Heart right ventricle (tissue), 16 donors: Measurements from ENCODE around the gene KIF5C. TPM values are rescaled to one million over a fixed set of nuclear protein-coding genes. Genes with fewer than 3 reads are reported as not detected.
A peak's percentile ranks its signal among the peaks of the same experiment; 100 is the strongest.

Experiments used
- ATAC-seq, 8 donors: fragments of 200-7000 bp; cut with Tn5 transposase; one replicate each; pipeline ENCODE4 v1.9.1; 2020; ENCODE audit warnings: mild to moderate bottlenecking in 8 of 8, moderate library complexity in 8 of 8, moderate number of reproducible peaks in 1 of 8
- DNase-seq, 2 donors: peaks; one replicate each; pipeline ENCODE4 v3.0.0-alpha.2; 2020
- H3K27ac ChIP-seq, 10 donors: fragments of 200-600 bp; sonication (generic) in 2 of 10; one replicate each; pipeline versions ENCODE4 v1.5.0 to v1.8.0; 2020 to 2022; ENCODE audit warnings: mild to moderate bottlenecking in 3 of 10
- H3K27me3 ChIP-seq, 7 donors: fragments of 200-600 bp; one replicate each; pipeline ENCODE4 v1.8.0; 2021 to 2022; ENCODE audit warnings: mild to moderate bottlenecking in 2 of 7
- H3K36me3 ChIP-seq, 9 donors: fragments of 200-600 bp; sonication (generic) in 1 of 9; one replicate each; pipeline versions ENCODE4 v1.5.0 to v1.8.0; 2020 to 2022; ENCODE audit warnings: mild to moderate bottlenecking in 2 of 9
- H3K4me1 ChIP-seq, 9 donors: fragments of 200-600 bp; sonication (generic) in 1 of 9; one replicate each; pipeline versions ENCODE4 v1.5.0 to v1.8.0; 2020 to 2022; ENCODE audit warnings: mild to moderate bottlenecking in 4 of 9
- H3K4me3 ChIP-seq, 10 donors: fragments of 200-600 bp; sonication (generic) in 2 of 10; one replicate each; pipeline versions ENCODE4 v1.5.0 to v1.8.0; 2020 to 2022; ENCODE audit warnings: mild to moderate bottlenecking in 7 of 10, moderate library complexity in 2 of 10
- H3K9me3 ChIP-seq, 11 donors: fragments of 200-600 bp in 10 of 11; sonication (generic) in 2 of 11; one replicate each; pipeline versions ENCODE4 v1.5.0 to v1.8.0; 2013 to 2022; ENCODE audit warnings: mild to moderate bottlenecking in 2 of 11, control low read depth in 1 of 11, moderate library complexity in 1 of 11
- WGBS, 2 donors: extraction: QIAGEN DNeasy Blood & Tissue Kit; methylation state at CpG; one replicate each; pipeline ENCODE4 v1.1.7; 2013; ENCODE audit warnings: inconsistent platforms in 1 of 2; 5-methylcytosine and 5-hydroxymethylcytosine counted together
- intact Hi-C, 10 donors: fragments of 100-400 bp; cut with DNase I; formaldehyde crosslinking; loops; one replicate each; pipeline versions ENCODE4 v1.11.1 to v1.14.2; 2022
- polyA plus RNA-seq, 2 donors: library from polyadenylated mRNA; stranded (reverse); fragments of 200-250 nt; gene quantifications; one replicate each; pipeline ENCODE4 v1.2.3, GENCODE V29; 2013
- total RNA-seq, 10 donors: library from RNA; stranded (reverse); fragmentation: NEBNext Ultra II Directional in 3 of 10; extraction: Animal tissue kit (Norgen Biotek cat#: 25700) in 3 of 10; gene quantifications; one replicate each; pipeline versions ENCODE4 v1.2.1 to v1.2.4, GENCODE V29; 2021 to 2023
- TF ChIP-seq, protein P1 (sequence below), 9 donors: fragments of 200-600 bp; sonication (generic) in 2 of 9; IDR thresholded peaks; one replicate each; pipeline versions ENCODE4 v1.5.0 to v1.8.0; 2021 to 2022; ENCODE audit warnings: antibody characterized with exemption in 9 of 9, mild to moderate bottlenecking in 5 of 9, moderate library complexity in 1 of 9
- donor health status: Arrhythmogenic right ventricular cardiomyopathy.
- donor health status: ischemic (EF 13 %, LVEDD 7.1; RV severe dilation, severe dysfunction).
- donor health status: healthy with polysubstance abuse.
- donor health status: DM: no; HTN: yes; CAD: no.
- donor health status: DM: no; HTN: no; CAD: no.
- donor health status: ischemic (EF 25% LVEDD 6.9; RV normal size, moderate dysfunction).
- donor health status: ischemic (EF 25% LVEDD 5.7; RV mildly dilated, moderate dysfunction).
- donor health status: healthy.
- donor health status: DM: yes; HTN: yes; CAD: no.
- donor health status: Ischemic cardiomyopathy.
- donor health status: ischemic (EF 35%, LVEDD 5.7; RV mildly dilated, moderate dysfunction).
- donor health status: nonischemic (EF 11% LVEDD 7.7; RV severe dilation, severe dysfunction).
- donor health status: DM: yes; HTN: yes; CAD: no.
- donor health status: PGD.
- donor health status: ischemic (EF 29% LVEDD 5.4; RV normal size, mild dysfunction).
- donor health status: nonischemic (EF 23%, LVEDD 6.1; RV moderate dilation, normal function).

Gene KIF5C
- total and polyA plus RNA-seq, 12 donors, result 0.21 to 0.94 (median 0.42) TPM

DNA sequence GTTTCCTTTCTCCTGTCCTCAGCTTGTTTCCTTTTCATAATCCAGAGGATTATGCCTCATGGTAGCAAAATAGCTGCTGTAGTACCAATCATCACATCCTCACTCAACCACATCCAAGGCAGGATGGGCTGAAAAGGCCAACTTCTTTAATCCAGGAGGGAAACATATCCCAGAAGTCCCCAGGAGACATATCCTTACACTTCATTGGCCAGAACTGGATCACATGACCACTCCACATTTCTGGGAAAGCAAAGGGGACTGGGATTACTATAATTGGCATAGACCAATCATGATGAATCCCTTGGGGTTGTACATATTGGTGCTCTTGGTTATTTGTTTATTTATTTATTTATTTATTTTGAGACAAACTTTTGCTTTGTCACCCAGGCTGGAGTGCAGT, 109.4 kb downstream of the KIF5C start:
- H3K4me1 ChIP-seq, result no peaks in the 10 kb centered on the region
- ATAC-seq (no peak), DNase-seq (no peak)
- H3K27ac ChIP-seq, result no peak overlapping the region
- no peaks in the 10 kb centered on the region for H3K36me3 ChIP-seq
- H3K27me3 ChIP-seq, result peaks cover 0 to 7% (median 0%) of the 10 kb centered on the region in 7 donors
- TF ChIP-seq, protein P1, sequence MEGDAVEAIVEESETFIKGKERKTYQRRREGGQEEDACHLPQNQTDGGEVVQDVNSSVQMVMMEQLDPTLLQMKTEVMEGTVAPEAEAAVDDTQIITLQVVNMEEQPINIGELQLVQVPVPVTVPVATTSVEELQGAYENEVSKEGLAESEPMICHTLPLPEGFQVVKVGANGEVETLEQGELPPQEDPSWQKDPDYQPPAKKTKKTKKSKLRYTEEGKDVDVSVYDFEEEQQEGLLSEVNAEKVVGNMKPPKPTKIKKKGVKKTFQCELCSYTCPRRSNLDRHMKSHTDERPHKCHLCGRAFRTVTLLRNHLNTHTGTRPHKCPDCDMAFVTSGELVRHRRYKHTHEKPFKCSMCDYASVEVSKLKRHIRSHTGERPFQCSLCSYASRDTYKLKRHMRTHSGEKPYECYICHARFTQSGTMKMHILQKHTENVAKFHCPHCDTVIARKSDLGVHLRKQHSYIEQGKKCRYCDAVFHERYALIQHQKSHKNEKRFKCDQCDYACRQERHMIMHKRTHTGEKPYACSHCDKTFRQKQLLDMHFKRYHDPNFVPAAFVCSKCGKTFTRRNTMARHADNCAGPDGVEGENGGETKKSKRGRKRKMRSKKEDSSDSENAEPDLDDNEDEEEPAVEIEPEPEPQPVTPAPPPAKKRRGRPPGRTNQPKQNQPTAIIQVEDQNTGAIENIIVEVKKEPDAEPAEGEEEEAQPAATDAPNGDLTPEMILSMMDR (IDR thresholded peaks at IDR 0.05), result no peak
- H3K4me3 ChIP-seq, result no peak overlapping the region
- intact Hi-C loops, result loop anchor here in 2 of 10 donors (10.0 kb wide), 3 partner anchors 420 to 1930 kb away; no protein-coding TSS in a partner anchor
- H3K9me3 ChIP-seq, result no peaks in the 10 kb centered on the region

DNA sequence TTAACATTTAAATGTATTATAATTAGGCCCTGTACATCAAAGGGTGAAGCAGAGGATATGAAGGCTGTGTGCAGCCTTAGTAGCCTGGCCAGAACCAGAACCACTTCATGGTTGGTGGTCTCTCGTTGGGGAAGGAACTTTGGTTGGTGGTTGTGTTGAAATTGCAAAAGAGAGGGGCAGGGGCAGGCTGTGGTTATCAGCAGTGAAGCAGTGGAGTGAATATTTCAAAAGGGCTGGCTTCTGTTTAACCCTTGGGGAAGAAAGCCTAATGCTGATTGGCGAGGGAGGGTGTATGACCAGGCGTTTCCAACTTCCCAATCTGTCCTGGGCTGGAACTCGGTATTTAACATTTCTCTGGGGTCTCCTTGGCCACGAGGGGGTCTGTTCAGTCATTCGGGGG, 112.3 kb downstream of the KIF5C start:
- TF ChIP-seq, protein P1 (IDR thresholded peaks at IDR 0.05), result no peak
- Histone ChIP-seq H3K9me3 (no peaks in the 10 kb centered on the region), H3K4me1 (no peaks in the 10 kb centered on the region), H3K27me3 (peaks cover 0 to 7% (median 0%) of the 10 kb centered on the region in 7 donors), H3K36me3 (no peaks in the 10 kb centered on the region), H3K4me3 (no peak overlapping the region), H3K27ac (no peak overlapping the region)
- 79 to 81% methylated on average over 6 of the region's 6 CpGs for WGBS, 2 donors
- ATAC-seq, result no peak
- no peak for DNase-seq
- intact Hi-C loops, result loop anchor here in 7 of 10 donors (2.0 to 10.0 kb wide), 9 partner anchors 345 to 1932 kb away; partner anchors contain the start of gene EPC2 (in 3 of the 7)

DNA sequence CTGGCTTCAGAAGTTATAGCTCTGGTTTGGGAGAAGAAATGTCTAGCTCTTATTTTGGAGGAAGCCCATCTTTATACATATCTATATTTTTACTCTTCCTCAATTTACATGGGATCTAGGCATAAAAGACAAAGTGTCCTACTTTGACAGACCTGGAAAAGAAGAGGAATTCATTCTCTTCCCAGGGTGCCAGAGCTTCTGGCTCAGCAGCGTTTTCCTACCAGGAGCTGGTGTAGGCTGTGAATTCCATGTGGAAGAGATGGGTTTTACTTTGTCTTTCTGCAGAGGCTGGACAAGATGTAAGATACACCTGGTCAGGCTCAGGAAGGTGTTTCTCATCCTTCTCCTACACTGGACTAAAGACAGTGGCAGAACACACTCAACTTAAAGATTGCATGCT, 113.3 kb downstream of the KIF5C start:
- Histone ChIP-seq H3K4me1 (no peaks in the 10 kb centered on the region), H3K27me3 (peaks cover 0 to 7% (median 0%) of the 10 kb centered on the region in 7 donors), H3K27ac (no peak overlapping the region), H3K36me3 (no peaks in the 10 kb centered on the region), H3K4me3 (no peak overlapping the region), H3K9me3 (no peaks in the 10 kb centered on the region)
- DNase-seq (no peak), ATAC-seq (no peak)
- intact Hi-C loops, result loop anchor here in 6 of 10 donors (5.0 to 10.0 kb wide), 8 partner anchors 346 to 1934 kb away; partner anchors contain the start of gene EPC2 (in 3 of the 6)
- 82 to 88% methylated on average over 1 of the region's 1 CpG for WGBS, 2 donors
- TF ChIP-seq, protein P1 (IDR thresholded peaks at IDR 0.05), result no peak

DNA sequence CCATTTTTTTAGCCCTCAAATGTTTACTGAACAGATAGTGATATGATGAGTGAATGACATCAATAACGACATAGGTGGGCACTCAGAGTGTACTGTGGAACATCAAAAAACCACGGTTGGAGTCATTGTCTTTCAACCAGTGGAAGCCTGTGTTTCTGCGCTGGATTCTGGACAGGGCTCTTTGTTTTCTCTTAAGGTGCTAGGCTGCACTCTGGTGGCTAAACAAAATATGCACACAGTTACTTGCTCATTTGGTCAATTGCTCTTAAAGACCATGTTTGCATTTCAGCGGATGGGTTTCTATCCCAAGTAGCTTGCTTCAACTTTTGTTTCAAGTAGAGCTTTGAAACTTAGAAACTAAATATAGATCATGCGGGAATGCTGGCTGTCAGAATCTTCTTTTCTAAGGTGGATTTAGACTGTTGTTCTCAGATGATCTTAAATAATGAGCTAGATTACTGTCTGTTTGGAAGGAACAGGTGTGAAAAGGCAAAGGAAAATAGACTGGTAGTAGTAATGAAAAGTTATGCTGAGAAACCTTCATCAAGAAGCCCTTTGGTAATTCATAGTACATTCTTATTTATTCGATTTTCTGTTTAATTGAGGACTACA, 115.0 kb downstream of the KIF5C start:
- DNase-seq (peak in 1 of 2 donors; percentile 72), ATAC-seq (peak; percentile 57 to 92 (median 72))
- Histone ChIP-seq H3K27me3 (no peaks in the 10 kb centered on the region), H3K4me3 (no peak overlapping the region), H3K4me1 (no peaks in the 10 kb centered on the region), H3K9me3 (no peaks in the 10 kb centered on the region), H3K27ac (no peak overlapping the region), H3K36me3 (no peaks in the 10 kb centered on the region)
- 29 to 34% methylated on average over 6 of the region's 6 CpGs for WGBS, 2 donors
- TF ChIP-seq, protein P1 (IDR thresholded peaks at IDR 0.05), result peak; percentile 47 to 84 (median 77)
- intact Hi-C loops, result loop anchor here (5.0 to 10.0 kb wide), 12 partner anchors 345 to 1935 kb away; partner anchors contain the start of gene EPC2 (in 5 of the 10)
